SHP77 treated with DMSO at 0.1 percent for 48 hours (cell line): ENCODE data around the gene MAMDC4.
"Not testable (repeated sequence)": the region's sequence is repeated elsewhere in the genome, so short reads cannot be mapped to it uniquely, and the experiment has no call there.

ENCODE experiments used
- DNase-seq: peaks from one replicate; lab custom pipeline; 2025; lab: John Stamatoyannopoulos, UW

The MAMDC4 gene

DNA sequence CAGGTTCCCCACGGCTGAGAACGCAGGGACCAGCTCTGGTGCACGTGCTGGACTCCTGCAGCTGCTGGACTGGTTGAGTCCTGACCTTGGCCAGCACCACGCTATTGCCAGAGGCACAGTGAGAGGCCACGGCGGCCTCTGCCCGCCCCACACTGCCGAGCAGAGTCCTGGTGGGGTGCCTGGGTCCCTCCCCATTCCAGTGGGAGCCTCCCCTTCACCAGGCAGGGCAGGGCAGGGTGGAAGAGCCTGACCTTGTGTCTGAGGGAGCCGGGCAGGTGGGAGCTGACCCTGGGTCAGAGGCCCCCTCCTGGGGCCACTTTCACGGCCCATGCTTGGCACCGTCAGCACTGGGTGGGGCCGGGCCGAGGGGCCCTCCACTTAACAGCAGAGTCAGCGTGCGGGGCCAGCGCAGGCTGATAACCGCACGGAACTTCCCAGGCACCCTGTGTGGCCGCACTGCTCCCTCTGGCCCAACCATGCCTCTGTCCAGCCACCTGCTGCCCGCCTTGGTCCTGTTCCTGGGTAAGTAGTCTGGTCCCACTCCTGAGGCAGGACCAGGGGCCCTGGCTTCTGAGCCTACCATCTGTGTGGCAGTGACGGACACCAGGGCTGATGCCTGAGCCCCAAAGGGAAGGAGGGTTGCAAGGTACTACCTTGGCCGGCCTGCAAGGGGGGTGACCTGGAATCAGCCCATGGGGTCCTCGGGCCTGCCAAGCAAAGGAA is at the start of gene MAMDC4:
Gene MAMDC4 (plus strand): TSS at position 406 of the 723 bp plus-strand sequence. CDS start 71 bp downstream, at position 477.
- DNase-seq: no peak

DNA sequence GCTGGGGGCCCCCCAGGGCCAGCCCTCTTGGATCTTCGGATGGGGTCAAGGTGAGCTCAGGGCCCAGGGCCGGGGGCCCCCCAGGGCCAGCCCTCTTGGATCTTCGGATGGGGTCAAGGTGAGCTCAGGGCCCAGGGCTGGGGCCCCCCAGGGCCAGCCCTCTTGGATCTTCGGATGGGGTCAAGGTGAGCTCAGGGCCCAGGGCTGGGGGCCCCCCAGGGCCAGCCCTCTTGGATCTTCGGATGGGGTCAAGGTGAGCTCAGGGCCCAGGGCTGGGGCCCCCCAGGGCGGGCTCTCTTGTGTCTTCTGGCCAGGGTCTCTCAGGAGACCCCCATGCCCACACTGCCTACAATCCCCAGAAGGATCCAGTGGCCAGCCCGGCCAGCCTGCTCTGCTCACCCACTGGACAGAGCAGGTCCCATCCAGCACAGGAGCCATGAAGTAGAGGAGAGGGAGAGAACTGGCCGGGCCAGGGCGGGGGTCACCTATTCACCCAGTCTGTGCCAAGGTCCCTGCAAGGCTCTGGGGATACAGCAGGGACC is 49.1 kb upstream of the MAMDC4 start:
- not testable (repeated sequence) for DNase-seq

GRCh38 chr9:136803551-136804508 is 48.3 kb upstream of the MAMDC4 start:
- DNase-seq: no peak

DNA sequence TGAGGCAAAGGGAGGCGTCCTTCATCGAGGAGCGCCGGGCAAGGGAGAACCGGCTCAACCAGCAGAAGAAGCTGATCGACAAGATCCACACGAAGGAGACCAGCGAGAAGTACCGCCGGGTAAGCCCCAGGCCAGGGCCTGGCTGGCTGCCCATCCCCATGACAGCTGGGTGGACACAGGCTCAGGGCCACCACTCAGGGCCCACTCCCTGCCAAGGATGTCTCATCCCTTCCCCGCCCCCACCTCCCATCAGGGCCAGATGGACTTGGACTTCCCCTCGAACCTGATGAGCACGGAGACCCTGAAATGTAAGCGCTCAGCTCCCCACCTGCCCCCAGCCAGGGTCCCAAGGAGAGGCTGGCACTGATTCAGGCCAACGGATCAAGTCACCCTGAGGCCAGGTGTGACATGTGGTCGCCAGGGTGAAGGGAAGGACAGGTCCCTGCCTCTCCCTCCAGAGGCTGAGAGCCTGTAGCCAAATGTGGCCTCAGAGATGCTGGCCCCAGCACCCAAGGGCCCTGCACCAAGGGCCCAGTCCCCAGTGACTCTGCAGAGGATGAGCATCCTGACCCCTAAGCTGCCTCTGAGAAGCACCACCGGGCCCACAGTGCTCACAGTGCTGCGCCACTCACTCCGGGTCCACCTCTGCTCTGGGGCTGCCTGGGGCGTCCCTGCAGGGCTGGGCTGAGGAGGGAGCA is 47.5 kb upstream of the MAMDC4 start:
- no peak for DNase-seq

DNA sequence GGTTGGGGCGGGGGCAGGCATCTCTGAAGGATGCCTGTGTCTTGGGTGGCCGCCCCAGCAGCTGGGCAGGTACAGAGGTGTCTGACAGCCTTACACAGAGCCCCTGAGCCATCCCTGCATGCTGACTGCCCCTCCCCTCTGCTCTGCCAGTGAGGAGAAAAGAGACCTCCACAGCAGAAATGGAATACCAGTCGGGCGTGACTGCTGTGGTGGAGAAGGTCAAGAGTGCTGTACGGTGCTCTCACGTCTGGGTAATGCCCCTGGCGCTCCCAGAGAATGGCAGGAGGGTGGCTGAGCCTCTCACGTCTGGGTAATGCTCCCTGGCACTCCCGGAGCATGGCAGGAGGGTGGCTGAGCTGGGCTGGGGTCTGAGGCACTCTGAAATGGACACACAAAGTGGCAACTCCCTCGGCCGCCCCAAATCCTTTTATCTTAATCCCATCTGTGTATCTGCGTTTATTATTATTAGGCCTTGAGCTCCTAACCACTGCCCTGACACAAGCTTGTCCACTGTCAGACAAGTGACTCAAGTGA is 46.9 kb upstream of the MAMDC4 start:
- no peak for DNase-seq

DNA sequence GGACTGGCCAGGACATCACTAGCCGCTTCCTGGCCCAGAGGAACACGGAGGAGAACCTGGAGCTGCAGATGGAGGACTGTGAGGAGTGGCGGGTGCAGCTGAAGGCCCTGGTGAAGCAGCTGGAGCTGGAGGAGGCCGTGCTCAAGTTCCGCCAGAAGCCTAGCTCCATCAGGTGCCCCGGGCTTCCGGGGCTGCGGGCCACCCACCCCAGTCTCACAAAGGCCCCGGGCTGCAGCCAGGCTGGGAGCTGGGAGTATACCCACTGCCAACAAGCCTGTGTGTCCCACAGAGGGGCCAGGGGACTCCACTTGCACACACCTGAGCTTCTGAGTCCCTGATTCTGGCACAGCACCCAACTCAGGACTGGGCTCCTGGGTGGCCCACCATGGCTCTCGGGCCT is 46.1 kb upstream of the MAMDC4 start:
- no peak for DNase-seq

- no peak for DNase-seq
Measured at GRCh38 chr9:136806631-136807201, 45.4 kb upstream of the MAMDC4 start.

DNA sequence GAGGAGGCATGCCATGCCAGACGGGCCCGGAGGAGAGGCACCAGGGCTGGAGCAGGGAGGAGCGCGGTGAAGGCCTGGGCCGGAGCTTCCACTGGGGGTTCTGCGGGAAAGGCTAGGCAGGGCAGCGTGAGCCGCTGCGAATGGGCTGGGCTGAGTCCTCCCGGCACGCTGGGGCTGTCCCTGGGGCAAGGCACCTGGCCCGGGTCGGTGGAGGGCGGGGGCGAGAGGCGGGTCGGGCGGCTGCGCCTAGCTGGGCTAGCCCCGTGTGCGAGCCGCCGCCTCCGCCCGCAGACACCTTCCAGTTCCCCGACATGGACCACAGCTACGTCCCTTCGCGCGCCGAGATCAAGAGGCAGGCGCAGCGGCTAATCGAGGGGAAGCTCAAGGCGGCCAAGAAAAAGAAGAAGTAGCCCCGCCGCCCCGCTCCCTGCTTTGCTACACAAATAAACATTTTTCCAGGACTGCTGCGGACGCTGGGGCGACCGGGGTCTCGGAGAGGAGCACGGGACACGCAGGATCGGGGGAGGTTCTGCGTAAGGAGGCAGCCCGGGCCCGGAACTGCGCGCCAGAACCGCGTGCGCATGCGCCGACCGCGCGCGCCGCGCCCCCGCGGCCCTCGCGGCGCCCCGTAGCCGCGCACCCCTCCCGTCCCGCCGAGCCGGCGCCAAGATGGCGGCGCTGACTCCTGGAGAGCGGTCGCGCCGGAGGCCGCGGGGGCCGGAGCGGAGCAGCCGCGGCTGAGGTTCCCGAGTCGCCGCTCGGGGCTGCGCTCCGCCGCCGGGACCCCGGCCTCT is 44.7 kb upstream of the MAMDC4 start, which contains the start of gene RABL6:
Gene RABL6 (plus strand): TSS at position 668 of the 794 bp plus-strand sequence. CDS start 249 bp downstream, outside the sequence.
- DNase-seq: no peak

GRCh38 chr9:136808075-136808805 is 43.9 kb upstream of the MAMDC4 start:
- no peak for DNase-seq

GRCh38 chr9:136808806-136809158 is 43.4 kb upstream of the MAMDC4 start:
- no peak for DNase-seq

- DNase-seq: no peak
Measured at GRCh38 chr9:136814725-136815421, 37.3 kb upstream of the MAMDC4 start.

GRCh38 chr9:136815422-136815782 is 36.7 kb upstream of the MAMDC4 start:
- no peak for DNase-seq

GRCh38 chr9:136820971-136821825 is 30.9 kb upstream of the MAMDC4 start:
- DNase-seq: no peak

DNA sequence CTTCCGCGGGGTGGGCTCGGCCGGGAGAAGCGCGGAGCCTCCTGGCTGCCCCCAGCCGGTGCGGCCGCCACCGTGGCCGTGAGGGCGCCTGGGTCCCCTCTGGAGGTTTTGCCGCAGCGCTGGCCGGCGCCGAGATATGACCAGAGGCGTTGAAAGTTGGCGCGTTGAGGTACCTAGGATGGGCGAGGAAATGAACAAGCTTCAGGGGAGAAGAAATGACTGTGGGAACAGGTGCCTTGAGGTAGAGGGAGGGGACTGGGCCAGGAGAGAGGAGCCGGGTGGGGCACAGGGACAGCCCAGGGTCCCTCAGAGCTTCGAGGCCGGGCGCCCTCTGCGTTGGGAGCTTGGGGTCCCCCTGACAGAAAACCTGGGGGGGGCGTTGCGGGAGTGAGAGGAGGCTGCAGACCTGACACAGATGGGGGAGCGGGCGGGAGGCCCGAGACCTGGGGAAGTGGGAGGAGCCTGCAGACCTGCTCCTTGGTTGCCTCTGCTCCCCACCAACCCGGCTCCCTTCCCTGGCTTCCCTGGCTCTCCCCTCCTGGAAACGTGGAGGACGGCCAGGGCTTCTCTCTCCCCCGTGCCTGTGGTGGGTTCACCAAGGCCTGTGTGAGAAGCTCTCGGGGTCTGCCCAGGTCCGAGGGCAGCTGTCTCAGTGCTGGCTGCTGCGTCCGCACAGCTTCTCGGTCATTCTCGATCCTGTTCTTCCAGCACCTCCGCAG is 30.2 kb upstream of the MAMDC4 start:
- DNase-seq: no peak

- DNase-seq: no peak
Measured at GRCh38 chr9:136823136-136824046, 28.8 kb upstream of the MAMDC4 start.

- no peak for DNase-seq
Measured at GRCh38 chr9:136824496-136825225, 27.5 kb upstream of the MAMDC4 start.
